Adrenal gland (tissue), 5 donors: ENCODE results near the gene CACHD1.

Source experiments
- CTCF ChIP-seq, 6 experiments: fragments of 450-650 bp in 4 of 6; fragments of 200-600 bp in 2 of 6; sonication (generic) in 1 of 6; IDR thresholded peaks; 1 replicate in 5 of 6; 2 replicates in 1 of 6; pipeline versions ENCODE4 v1.5.1 to v1.8.0; 2016 to 2021; ENCODE audit warnings: antibody characterized with exemption in 6 of 6, mild to moderate bottlenecking in 2 of 6, moderate library complexity in 1 of 6
- POLR2A ChIP-seq, 2 donors: fragments of 450-650 bp; IDR thresholded peaks; one replicate each; pipeline ENCODE4 v1.6.1; 2017; ENCODE audit warnings: antibody characterized with exemption in 2 of 2, mild to moderate bottlenecking in 2 of 2, moderate library complexity in 1 of 2
- donor health status: DM: no; HTN: no; CAD: no.

GRCh38 chr1:64536836-64537490 lies 67.0 kb downstream of the CACHD1 start:
- TF ChIP-seq POLR2A (IDR thresholded peaks at IDR 0.05) (no peak), CTCF (IDR thresholded peaks at IDR 0.05) (no peak)
